SU-DHL-6 (cell line): Measurements from ENCODE around the gene MTMR3.

Experiments
- H2AFZ ChIP-seq: fragments of 200-600 bp; sonication (generic); 2 replicates; pipeline ENCODE4 v1.6.1; 2014; ENCODE audit warnings: low read depth, mild to moderate bottlenecking, moderate library complexity, mixed read lengths, antibody characterized with exemption, low read length; ENCODE audit not compliant: severe bottlenecking
- H3F3A ChIP-seq: fragments of 200-600 bp; shearing (Covaris generic); 2 replicates; pipeline ENCODE4 v1.6.0; 2016; ENCODE audit warnings: antibody characterized with exemption, mild to moderate bottlenecking; ENCODE audit not compliant: insufficient read depth
- H3K27ac ChIP-seq: fragments of 200-600 bp; sonication (generic); 2 replicates; pipeline ENCODE4 v1.5.1; 2016; ENCODE audit warnings: low read depth, mild to moderate bottlenecking, low read length, moderate library complexity, mixed read lengths
- H3K27me3 ChIP-seq: fragments of 200-600 bp; sonication (generic), shearing (Covaris generic); 2 replicates; pipeline ENCODE4 v1.6.0; 2014; ENCODE audit warnings: mild to moderate bottlenecking, low read length
- H3K36me3 ChIP-seq: fragments of 200-600 bp; sonication (generic); 2 replicates; pipeline ENCODE4 v1.6.1; 2014; ENCODE audit warnings: mild to moderate bottlenecking, low read length, mixed read lengths
- H3K4me2 ChIP-seq: fragments of 300-600, 200-600 bp; shearing (Covaris generic), sonication (generic); 2 replicates; pipeline ENCODE4 v1.6.0; 2014; ENCODE audit warnings: low read length, low read depth, mild to moderate bottlenecking; ENCODE audit not compliant: poor library complexity, severe bottlenecking
- H3K4me3 ChIP-seq: fragments of 200-600 bp; sonication (generic); 2 replicates; pipeline ENCODE4 v1.5.1; 2014; ENCODE audit warnings: antibody characterized with exemption, low read length, mild to moderate bottlenecking, mixed read lengths; ENCODE audit not compliant: insufficient read depth, poor library complexity, severe bottlenecking
- H3K79me2 ChIP-seq: fragments of 200-600 bp; sonication (generic); 2 replicates; pipeline ENCODE4 v1.6.1; 2014; ENCODE audit warnings: mild to moderate bottlenecking, low read length, moderate library complexity; ENCODE audit not compliant: insufficient read depth
- H3K9ac ChIP-seq: fragments of 200-600 bp; sonication (generic); 2 replicates; pipeline ENCODE4 v1.7.0; 2014; ENCODE audit warnings: mild to moderate bottlenecking, low read length
- H3K9me2 ChIP-seq: fragments of 200-600 bp; sonication (generic); replicated peaks from 2 replicates; pipeline ENCODE4 v1.6.1; 2014; ENCODE audit warnings: low read length; ENCODE audit not compliant: insufficient read depth
- H3K9me3 ChIP-seq: fragments of 200-600 bp; sonication (generic); 2 replicates; pipeline ENCODE4 v1.6.1; 2014; ENCODE audit warnings: low read length, mixed read lengths; ENCODE audit not compliant: insufficient read depth
- H4K20me1 ChIP-seq: fragments of 200-600 bp; sonication (generic); 2 replicates; pipeline ENCODE4 v1.6.1; 2014; ENCODE audit warnings: low read depth, mild to moderate bottlenecking, antibody characterized with exemption, low read length, moderate library complexity, mixed read lengths
- EZH2phosphoT487 ChIP-seq: fragments of 200-600 bp; sonication (generic), shearing (Covaris generic); conservative IDR thresholded peaks from 2 replicates; pipeline ENCODE4 v1.6.1; 2018; ENCODE audit warnings: mild to moderate bottlenecking, antibody characterized with exemption, low read length, moderate library complexity, mixed read lengths
- TF ChIP-seq, protein P1 (sequence below): fragments of 200-600 bp; sonication (generic); IDR thresholded peaks from one replicate; pipeline ENCODE4 v1.5.1; 2017; ENCODE audit warnings: antibody characterized with exemption, mild to moderate bottlenecking, low read length, moderate library complexity; ENCODE audit not compliant: insufficient read depth, poor library complexity, severe bottlenecking

MTMR3 gene

GRCh38 chr22:29842172-29842571, 40.8 kb upstream of the MTMR3 start:
- Histone ChIP-seq H3K4me2 (no peak overlapping the region), H3K79me2 (peaks cover 7% of the 10 kb centered on the region; the same call in 1 of the 2 replicates), H3K9me3 (no peaks in the 10 kb centered on the region), H3F3A (no peaks in the 10 kb centered on the region), H3K4me3 (no peak overlapping the region), H3K9ac (no peak overlapping the region), H3K36me3 (no peaks in the 10 kb centered on the region), H4K20me1 (no peaks in the 10 kb centered on the region), H3K9me2 (no peaks in the 10 kb centered on the region), H3K27ac (no peak overlapping the region), H2AFZ (no peak overlapping the region), H3K27me3 (no peaks in the 10 kb centered on the region)
- TF ChIP-seq, protein P1, sequence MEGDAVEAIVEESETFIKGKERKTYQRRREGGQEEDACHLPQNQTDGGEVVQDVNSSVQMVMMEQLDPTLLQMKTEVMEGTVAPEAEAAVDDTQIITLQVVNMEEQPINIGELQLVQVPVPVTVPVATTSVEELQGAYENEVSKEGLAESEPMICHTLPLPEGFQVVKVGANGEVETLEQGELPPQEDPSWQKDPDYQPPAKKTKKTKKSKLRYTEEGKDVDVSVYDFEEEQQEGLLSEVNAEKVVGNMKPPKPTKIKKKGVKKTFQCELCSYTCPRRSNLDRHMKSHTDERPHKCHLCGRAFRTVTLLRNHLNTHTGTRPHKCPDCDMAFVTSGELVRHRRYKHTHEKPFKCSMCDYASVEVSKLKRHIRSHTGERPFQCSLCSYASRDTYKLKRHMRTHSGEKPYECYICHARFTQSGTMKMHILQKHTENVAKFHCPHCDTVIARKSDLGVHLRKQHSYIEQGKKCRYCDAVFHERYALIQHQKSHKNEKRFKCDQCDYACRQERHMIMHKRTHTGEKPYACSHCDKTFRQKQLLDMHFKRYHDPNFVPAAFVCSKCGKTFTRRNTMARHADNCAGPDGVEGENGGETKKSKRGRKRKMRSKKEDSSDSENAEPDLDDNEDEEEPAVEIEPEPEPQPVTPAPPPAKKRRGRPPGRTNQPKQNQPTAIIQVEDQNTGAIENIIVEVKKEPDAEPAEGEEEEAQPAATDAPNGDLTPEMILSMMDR = no peak
- TF ChIP-seq EZH2phosphoT487 = no peak

DNA sequence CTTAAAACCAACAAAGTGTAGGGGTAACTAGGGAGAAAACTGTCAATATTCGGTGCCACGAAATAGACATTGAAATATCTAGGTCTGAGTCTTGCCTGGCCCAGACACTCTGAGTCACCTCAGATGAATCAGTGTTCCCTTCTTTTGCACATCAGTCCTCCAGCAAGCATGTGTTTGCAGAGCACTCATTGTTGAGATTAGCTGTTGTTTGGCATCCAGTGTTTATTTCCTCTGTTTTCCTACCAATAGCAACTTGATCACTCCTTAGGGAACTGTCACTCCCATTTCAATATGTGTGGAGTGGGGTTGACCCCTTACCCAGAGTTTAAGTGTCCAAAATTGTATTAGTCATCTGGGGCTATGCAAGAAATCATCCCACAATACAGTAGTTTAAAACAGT, 40.2 kb upstream of the MTMR3 start:
- no peak overlapping the region for H3K4me3 ChIP-seq
- H3K27ac ChIP-seq = no peak overlapping the region
- no peak overlapping the region for H3K4me2 ChIP-seq
- no peak overlapping the region for H2AFZ ChIP-seq
- H3K9me2 ChIP-seq = no peaks in the 10 kb centered on the region
- no peaks in the 10 kb centered on the region for H3K9me3 ChIP-seq
- H4K20me1 ChIP-seq = no peaks in the 10 kb centered on the region
- peaks cover 2% of the 10 kb centered on the region; the same call in 1 of the 2 replicates for H3K79me2 ChIP-seq
- TF ChIP-seq, protein P1 = no peak
- TF ChIP-seq EZH2phosphoT487 = no peak
- H3F3A ChIP-seq = no peaks in the 10 kb centered on the region
- H3K9ac ChIP-seq = no peak overlapping the region
- H3K27me3 ChIP-seq = no peaks in the 10 kb centered on the region
- no peaks in the 10 kb centered on the region for H3K36me3 ChIP-seq

DNA sequence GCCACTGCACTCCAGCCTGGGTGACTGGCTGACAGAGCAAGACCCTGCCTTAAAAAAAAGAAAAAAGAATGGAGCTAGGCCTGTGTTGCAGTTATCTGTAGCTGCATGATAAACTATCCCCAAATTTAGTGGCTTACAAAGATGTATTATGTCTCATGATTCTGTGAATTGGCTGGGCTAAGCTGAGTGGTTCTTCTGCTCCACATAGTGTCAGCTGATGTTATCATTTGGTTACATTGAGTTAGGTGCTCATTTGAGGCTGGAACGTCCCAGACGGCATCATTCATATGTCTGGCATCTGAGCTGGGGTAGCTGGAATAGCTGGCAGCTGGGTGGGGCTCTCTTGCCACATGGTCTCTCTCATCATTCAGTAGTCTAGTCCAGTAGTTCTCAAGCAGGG, 36.7 kb upstream of the MTMR3 start:
- no peak overlapping the region for H3K4me2 ChIP-seq
- no peaks in the 10 kb centered on the region for H3K36me3 ChIP-seq
- no peaks in the 10 kb centered on the region for H4K20me1 ChIP-seq
- no peak overlapping the region for H3K27ac ChIP-seq
- no peaks in the 10 kb centered on the region for H3K9me3 ChIP-seq
- no peak overlapping the region for H2AFZ ChIP-seq
- no peak overlapping the region for H3K9ac ChIP-seq
- H3K79me2 ChIP-seq = no peaks in the 10 kb centered on the region
- no peaks in the 10 kb centered on the region for H3K27me3 ChIP-seq
- H3F3A ChIP-seq = no peaks in the 10 kb centered on the region
- H3K9me2 ChIP-seq = no peaks in the 10 kb centered on the region
- H3K4me3 ChIP-seq = no peak overlapping the region
- TF ChIP-seq, protein P1 = no peak
- no peak for TF ChIP-seq EZH2phosphoT487
